HG03558 (cell line): ENCODE data around the gene CAV2.

Source experiments
- ATAC-seq: cut with Tn5 transposase; IDR thresholded peaks from one replicate; pipeline ENCODE4 v1.9.1; 2021; ENCODE audit warnings: moderate number of reproducible peaks; ENCODE audit not compliant: unreplicated experiment; ENCODE audit errors: extremely low read depth

The CAV2 gene

DNA sequence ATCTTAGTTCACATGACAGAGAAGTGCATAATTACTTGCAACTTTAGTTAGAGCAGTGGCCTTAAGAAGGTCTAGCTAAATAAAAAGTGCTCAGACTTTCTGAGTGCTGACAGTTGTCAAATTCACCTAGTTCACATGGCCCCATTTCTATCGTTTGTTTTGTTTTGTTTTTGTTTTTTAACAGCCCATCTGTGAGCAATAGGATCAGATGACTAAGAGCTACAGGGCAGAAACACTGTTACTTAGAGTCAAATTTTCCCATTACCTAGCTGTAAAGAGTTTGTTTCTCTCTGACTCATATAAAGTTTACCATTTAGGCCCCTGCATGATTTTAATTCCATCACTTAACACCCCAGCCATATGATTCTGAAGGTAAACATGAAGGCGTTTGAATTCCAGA is 44.1 kb downstream of the CAV2 start:
- no peak for ATAC-seq

GRCh38 chr7:116544487-116544886 is 44.9 kb downstream of the CAV2 start:
- no peak for ATAC-seq

DNA sequence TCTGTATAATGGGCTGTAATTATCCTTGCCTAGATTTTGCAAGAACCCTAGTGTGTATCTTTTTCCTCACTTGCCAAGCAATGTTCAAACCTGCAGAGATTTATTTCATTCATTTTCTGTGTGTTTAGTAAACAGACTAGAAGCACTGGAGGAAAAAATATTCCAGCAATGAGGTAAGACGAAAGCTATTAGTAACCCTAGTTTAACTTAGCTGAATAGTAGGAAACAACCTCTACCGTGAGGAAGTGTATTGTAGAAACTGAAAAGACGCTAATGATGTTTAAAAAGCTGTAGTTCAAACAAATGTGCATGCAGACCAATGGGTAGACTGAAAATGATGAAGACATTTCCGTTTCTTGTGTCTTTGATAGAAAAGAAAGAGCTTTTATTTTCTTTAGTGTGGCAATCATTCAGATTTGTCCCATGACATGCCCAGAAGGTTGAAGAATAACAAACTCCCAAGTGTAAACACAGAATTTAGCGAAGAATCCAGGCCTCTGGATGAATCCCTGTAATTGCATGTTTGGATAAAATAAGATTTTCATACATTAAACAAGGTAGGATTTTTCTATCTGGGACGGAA is 46.0 kb downstream of the CAV2 start:
- no peak for ATAC-seq

DNA sequence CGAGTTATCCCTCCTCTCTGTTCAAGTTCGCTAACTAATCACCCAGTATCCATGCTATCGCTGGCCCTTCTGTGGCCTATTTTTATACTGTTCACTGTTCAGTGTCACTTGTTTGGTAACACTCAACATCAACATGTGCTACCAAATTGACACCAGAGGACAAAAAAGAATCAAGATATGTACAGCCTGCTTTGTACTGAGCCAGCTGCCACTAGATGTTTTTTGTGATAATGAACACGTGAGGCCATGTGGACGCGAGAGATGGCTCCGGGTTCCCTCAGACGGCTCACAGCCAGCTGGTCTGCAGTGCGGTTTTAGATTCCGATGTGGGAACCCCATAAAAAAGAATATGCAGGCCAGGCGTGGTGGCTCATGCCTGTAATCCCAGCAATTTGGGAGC is 46.5 kb downstream of the CAV2 start:
- no peak for ATAC-seq

DNA sequence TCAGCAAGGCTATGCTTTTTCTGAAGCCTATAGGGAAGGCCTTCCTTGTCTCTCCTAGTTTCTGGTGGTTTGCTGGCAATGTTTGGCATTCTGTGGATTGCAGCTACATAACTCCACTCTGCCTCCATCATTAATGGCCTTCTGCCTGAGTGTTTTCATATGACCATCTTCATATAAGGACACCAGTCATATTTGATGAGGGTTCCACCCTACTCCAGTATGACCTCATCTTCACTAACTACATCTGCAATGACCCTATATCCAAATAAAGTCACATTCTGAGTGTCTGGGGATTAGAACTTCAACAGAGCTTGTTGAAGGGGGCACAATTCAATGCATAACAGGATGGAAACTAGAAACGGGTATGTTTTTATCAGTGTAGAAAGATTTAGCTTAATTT is 47.4 kb downstream of the CAV2 start:
- ATAC-seq, result no peak

- no peak for ATAC-seq
These were observed 47.8 kb downstream of the CAV2 start for GRCh38 chr7:116547347-116547746.

GRCh38 chr7:116548506-116548905 is 49.0 kb downstream of the CAV2 start:
- ATAC-seq, result peak; percentile 91

DNA sequence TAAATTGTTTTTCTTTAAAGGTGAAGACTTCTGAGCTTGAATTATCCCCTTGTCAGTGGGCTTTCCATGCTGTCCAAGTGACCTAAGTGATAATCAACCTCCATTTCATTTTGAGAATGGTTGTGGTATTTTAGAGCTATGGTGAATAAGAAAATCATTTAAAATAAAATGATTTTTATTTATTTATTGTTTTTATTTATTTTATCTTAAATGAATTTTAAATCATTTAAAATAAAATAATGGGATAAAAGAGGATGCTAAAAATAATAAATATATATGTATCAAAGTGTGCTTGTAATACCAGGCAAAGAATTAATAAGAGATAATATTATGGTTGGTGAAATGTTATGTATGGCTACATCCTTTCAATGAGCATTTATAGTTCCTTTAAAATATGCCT is 49.8 kb downstream of the CAV2 start:
- ATAC-seq, result no peak

GRCh38 chr7:116551692-116552091 is 52.2 kb downstream of the CAV2 start:
- no peak for ATAC-seq

GRCh38 chr7:116552602-116553001 is 53.1 kb downstream of the CAV2 start:
- ATAC-seq, result no peak

DNA sequence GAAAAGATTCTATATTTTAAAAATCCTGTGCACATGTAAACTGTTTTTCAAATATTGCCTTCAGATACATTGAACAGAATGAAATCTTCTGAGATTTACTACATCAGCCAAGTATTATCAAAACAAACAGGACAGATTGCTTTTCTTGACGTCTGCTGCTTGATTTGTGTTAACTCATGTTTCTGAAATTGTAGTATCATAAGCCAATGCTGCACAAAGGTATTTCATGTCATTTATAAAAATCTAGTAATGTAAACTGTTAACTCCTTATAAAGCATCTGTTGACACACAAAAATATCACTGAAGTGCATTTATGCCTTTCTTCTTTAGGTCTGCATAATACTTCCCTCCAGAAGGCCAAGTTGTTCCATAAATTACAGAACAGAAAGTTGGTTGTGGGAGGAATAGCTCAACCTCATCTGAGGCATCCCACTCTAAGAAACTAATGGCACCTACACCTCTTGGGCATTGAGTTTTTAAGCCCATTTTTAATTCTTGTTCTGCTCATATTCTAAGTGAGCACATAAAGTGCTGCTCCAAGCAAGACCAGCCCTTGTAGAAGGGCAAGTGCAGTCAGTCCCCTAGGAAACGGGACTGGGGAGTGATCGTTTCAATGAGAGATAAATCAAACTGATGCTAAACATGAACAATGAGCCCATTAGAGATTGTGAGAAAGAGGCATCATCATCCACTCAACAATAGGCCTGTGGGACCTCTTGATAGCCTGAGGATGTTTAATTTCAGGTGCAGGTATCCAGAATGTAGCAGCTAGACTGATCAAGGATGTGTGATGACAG is 53.8 kb downstream of the CAV2 start:
- ATAC-seq, result no peak

DNA sequence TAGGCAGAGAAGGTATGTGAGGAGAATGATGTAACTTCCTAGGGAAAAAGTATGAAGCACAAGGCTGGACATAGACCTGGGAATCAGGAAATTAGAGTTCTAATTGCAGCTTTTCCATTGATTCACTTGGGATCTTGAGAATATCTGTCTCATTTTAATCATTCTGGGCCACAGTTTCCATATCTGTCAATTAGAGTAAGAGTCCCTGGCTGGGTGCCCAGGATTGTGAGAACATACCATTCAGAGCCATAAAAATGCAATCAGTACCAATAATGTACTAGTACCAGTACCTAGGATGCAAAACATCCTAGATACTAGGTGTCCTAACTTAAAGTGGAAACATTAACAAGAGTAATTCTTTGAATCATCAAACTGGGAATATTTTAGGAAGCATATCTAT is 54.9 kb downstream of the CAV2 start:
- no peak for ATAC-seq

GRCh38 chr7:116554911-116555310 is 55.4 kb downstream of the CAV2 start:
- ATAC-seq, result no peak

DNA sequence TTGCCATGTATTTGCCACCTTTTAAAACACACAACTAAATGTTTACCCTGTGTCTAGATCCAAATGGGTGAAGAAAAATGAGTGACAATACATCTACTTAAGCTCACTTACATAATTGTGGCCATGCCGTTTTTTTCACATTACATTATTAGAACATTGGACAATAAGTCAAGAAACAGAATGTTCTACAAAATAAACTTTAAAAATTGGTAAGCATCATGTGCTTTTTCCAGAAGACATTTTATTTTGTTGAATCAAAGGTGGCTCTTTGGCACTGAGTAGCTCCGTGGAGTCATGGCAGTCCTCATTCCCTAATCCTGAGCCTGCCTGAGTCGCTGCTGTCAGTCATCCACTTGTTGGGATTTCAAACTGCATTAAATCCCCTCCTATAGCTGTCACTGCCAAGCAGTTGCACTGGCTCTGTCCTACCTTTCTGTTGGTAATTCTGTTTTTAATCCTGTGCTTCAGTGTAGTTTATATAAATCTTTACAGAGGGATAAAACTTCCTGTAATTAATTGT is 57.6 kb downstream of the CAV2 start:
- no peak for ATAC-seq

DNA sequence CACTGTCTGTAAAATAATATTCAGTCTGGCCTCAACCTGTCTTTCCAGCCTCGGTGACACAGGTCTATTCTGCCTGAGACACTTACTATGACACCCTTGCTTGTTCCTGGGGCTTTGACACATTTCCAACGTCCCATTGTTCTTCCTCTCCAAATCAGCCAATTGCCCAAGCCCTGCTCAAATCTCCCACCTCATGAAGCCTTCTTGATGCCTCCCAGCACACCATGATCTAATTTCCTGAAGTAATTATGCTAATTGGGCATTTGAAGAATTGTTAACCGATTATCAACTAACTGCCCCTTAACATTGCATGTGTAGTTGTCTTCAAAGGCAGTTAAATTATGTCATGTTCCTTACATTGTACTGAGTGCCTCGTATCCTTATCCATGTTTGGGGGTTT is 58.4 kb downstream of the CAV2 start:
- no peak for ATAC-seq
